HG03039 (cell line): ENCODE results near the gene ECT2L.

ENCODE experiments used
- ATAC-seq: cut with Tn5 transposase; IDR thresholded peaks from one replicate; pipeline ENCODE4 v1.9.1; 2021; ENCODE audit warnings: mild to moderate bottlenecking, moderate library complexity; ENCODE audit not compliant: unreplicated experiment

The ECT2L gene

GRCh38 chr6:138803331-138803730, 7.4 kb downstream of the ECT2L start:
- no peak for ATAC-seq

GRCh38 chr6:138803861-138804260, 8.0 kb downstream of the ECT2L start:
- no peak for ATAC-seq

- no peak for ATAC-seq
Observed at GRCh38 chr6:138805016-138805765, 9.3 kb downstream of the ECT2L start.

DNA sequence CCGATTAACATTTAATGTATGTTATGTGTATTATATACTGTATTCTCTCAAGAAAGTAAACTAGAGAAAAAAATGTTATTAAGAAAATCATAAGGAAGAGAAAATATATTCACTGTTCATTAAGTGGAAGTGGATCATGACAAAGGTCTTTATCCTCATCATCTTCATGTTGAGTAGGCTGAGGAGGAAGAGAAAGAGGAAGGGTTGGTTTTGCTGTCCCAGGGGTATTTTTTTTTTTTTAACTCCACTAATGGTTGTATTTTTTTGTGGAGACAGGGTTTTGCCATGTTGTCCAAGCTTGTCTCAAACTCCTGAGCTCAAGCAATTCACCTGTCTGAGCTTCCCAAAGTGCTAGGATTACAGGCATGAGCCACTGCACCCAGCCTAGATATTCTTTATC, 11.0 kb downstream of the ECT2L start:
- no peak for ATAC-seq

- ATAC-seq = no peak
Observed at GRCh38 chr6:138809677-138810076, 13.8 kb downstream of the ECT2L start.

GRCh38 chr6:138811866-138812265, 16.0 kb downstream of the ECT2L start:
- no peak for ATAC-seq

DNA sequence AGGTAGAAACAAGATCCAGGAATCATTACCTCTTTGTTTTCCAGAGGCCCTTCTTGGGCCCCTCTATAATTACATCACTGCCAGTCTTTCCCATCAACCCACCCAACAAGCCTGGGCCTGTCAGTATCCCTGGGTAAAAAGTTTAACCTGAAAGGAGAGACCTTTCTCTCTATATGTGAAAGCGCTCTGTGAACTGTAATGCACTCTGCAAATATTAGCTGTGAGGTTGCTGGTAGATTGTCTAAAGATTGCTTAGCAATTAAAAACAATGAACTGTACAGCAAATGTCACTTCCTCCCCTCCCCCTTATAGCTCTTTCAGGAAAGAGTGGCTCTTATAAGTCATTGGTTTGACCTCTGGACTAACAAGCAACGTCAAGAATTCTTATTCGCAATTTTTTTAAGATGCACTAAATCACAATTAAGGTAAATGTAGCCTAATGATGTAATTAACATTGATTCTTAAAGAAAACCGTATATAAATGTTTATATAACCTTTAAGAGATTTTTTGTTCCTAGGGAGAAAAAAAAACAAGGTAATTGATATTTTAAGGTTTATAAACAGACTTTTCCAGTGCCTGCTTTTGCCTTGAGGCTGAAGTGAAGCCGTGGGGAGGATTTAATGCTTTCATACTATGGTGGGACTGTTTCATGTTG, 18.4 kb downstream of the ECT2L start:
- no peak for ATAC-seq

DNA sequence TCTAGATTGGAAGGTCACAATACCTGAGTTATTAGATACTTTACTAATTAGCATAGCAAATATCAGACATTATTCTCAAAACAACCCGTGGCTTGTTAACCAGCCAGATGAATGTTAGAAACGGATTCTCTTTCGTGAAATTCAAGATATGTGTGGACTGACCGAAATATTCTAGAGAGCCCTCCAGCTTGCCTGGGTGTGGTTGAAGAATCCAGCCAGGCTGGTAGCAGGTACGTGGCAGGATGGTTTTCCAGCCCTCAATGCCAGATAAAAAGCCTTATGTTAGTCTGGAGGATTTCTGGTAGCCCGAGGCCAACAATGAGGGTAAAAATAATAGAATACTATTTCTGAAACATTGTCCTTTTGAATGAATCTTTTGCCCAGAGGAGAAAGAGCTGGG, 19.3 kb downstream of the ECT2L start:
- ATAC-seq = no peak

DNA sequence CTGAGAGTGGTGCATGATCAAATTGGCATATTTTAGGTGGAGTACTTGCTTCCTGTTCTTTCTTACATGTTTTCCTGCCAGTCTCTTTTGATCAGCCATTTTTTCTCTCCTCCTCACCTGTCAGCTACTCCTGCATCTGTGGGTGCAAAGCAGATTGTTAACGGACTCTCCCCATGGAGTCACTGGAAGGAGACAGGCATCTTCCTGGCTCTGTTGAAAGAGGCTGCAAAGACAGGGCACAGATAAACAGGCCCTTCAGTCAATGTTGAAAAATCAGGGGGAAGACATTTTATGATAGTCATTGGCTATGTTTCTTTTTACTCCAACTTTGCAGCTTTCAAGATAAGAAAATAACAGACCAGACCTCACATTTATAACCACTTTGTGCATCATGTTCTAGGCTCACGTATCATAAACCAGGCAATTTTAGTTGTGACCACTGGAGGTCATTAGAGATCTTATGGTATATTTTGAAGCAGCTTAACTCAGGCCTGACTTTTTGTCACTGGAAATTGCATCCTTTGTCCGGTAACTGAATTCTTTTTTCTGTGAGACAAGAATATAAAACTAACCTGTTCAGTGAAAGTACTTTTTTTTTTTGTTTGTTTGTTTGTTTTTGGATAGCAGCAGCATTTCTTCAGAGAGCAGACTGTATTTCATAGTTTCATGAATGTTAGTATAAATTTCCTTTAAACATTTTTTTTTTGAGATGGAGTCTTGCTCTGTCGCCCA, 20.1 kb downstream of the ECT2L start:
- ATAC-seq = peak; percentile 45

DNA sequence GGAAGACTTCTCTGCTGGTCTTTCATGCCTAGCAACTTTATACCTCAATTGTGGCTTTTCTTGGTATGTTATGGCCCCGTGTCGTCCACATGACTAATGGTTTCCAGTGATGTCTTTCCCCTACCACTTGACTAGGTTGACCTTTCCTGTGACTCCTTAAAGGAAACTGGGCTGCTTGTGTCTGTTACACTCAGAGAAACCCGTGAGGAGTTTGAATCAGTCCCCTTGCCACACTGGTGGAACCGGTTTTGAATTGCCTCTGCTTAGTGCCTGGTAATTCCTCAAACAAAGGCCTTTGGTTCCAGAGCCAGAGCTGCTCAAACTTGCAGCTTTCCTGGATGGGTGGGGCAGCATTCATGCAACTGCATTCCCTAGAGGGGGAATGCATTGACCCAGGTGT, 21.9 kb downstream of the ECT2L start:
- peak; percentile 32 for ATAC-seq

- peak; percentile 71 for ATAC-seq
Observed at GRCh38 chr6:138818496-138819194, 22.8 kb downstream of the ECT2L start.

DNA sequence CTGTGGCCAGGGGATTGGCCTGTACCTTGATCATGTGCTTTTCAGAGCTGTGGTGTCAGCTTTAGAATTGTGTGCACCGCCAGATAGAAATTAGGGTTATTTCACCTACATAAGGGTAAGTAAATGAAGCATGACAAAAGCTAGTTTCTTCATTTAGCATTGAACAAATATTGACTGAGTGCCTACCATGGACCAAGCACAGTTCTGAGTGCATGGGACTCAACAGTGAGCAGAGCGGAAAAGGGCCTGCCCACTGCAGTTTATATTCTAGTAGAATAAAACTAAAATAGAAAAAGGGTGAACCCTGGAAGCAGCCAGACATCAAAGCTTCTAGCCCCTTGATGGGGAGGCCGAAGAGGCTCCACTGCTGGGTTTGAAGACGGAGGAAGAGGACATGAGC, 25.6 kb downstream of the ECT2L start:
- no peak for ATAC-seq

- no peak for ATAC-seq
Observed at GRCh38 chr6:138824482-138825144, 28.7 kb downstream of the ECT2L start.

- ATAC-seq = no peak
Observed at GRCh38 chr6:138830248-138830647, 34.4 kb downstream of the ECT2L start.

DNA sequence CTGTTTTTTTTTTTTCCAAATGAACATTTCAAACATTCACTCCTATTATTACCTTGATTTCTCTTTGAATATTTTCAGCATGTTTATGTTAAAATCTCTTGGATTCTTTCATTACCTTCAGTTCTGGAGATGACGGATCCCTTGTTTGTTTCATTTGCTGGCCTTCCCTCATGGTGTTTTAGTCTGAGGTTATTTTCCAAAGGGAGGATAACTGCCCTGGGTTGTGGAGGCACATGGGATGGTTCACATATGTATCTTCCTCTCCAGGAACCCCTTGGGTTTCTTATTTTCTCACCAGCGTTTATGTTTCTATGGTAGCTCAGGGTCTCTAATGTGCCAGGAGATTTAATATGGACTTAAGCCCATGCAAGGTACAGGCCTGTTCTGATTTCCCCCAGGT, 36.3 kb downstream of the ECT2L start:
- ATAC-seq = no peak

GRCh38 chr6:138833816-138834539, 38.1 kb downstream of the ECT2L start:
- no peak for ATAC-seq

DNA sequence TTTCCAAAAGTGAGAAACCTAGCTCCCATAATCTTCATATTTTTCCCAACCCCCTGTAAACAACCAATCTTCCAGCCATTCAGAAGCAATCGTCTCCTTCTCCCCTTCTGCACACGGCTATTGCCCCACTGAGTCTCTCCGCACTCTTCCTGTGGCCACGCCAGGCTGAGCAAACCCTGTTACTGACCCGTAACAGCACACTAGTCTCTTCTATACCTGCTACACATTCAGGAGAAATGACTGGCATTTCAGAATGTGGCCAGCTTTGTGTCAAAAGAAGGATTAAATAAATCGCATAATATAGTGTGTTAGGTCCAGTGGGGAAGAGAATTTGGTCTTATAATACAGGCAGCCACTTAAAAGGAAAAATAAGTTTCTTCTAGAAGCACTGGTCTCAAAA, 41.4 kb downstream of the ECT2L start:
- no peak for ATAC-seq

DNA sequence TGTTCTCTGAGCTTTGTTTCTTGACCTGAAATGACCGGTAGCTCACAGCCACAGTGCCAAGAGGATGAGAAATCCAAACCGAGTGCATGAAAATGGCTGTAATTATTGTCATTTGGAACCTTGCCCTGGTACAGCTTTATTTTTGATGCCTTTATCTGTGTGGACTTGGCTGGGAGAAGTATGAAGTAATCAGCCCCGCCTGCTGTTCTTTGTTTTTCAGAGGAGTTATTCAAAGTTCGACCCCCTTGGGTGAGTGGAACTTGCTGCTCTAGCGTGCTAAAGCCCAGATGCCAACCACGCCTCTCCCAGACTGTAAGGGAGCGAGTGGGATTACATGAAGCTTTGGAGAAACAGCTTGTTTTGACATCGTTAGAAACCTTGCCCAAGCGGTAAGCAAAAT, 48.3 kb downstream of the ECT2L start:
- ATAC-seq = no peak

DNA sequence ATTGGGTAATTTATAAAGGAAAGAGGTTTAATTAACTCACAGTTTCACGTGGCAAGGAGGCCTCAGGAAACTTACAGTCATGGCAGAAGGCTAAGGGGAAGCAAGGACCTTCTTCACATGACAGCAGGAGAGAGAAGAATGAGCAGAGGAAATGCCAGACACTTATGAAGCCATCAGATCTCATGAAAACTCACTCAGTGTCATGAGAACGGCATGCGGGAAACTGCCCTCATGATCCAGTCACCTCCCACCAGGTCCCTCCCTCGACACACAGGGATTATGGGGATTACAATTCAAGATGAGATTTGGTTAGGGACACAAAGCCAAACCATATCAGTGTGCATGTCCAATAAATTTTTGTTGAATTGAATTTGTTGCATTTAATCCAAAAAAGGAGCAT, 52.0 kb downstream of the ECT2L start:
- ATAC-seq = no peak

DNA sequence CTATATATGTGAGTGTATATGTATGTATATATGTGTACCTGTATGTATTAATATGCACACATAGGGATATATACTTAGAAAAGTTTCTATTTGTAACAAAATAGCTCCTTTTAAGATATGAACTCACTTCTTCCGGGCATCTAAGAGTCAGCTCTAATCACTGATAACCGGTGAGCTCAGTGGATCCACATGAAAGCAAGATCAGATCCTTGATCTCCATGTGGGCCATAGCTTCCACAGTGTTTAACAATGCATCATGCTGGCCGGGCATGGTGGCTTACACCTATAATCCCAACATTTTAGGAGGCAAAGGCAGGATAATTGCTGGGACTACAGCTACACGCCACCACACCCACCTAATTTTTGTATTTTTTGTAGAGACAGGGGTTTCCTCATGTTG, 52.6 kb downstream of the ECT2L start:
- ATAC-seq = no peak
